Measurements from ENCODE around the gene ACTR2.

The ACTR2 gene

GRCh38 chr2:65299246-65299645, 71.6 kb downstream of the ACTR2 start:
- Histone ChIP-seq H2AFZ (ENCODE audit: low read length) (no peak overlapping the region), H3K4me3 (ENCODE audit: low read length in 2 of 2) (no peak overlapping the region), H2BK5ac (ENCODE audit: low read length) (no peak overlapping the region), H3K9ac (ENCODE audit: low read depth, low read length, poor library complexity) (no peak overlapping the region), H3K27ac (replicated peaks; ENCODE audit: low read length) (no peak overlapping the region), H2BK12ac (ENCODE audit: low read length) (no peak overlapping the region), H4K91ac (ENCODE audit: low read depth, low read length, poor library complexity) (no peak overlapping the region), H4K8ac (ENCODE audit: low read depth, low read length) (no peak overlapping the region), H3K4me2 (ENCODE audit: insufficient read depth, low read length, poor library complexity, severe bottlenecking) (no peak overlapping the region), H2BK120ac (ENCODE audit: low read depth, low read length) (no peak overlapping the region), H3K79me1 (ENCODE audit: low read depth, low read length) (no peaks in the 10 kb centered on the region), H3K4me1 (ENCODE audit: control insufficient read depth in 2 of 2, insufficient read depth in 1 of 2, low read depth in 1 of 2, low read length in 2 of 2) (peaks cover 18 to 30% of the 10 kb centered on the region in 2 donors), H2BK15ac (ENCODE audit: low read length) (peak overlapping the region; percentile 27), H3K9me3 (replicated peaks in 1 of 2; ENCODE audit: control insufficient read depth in 2 of 2, insufficient read depth in 1 of 2, low read depth in 1 of 2, low read length in 2 of 2) (no peaks in the 10 kb centered on the region), H3K27me3 (ENCODE audit: control insufficient read depth in 3 of 3, insufficient read depth in 3 of 3, low read depth in 1 of 3, low read length in 3 of 3) (no peaks in the 10 kb centered on the region), H3K23ac (ENCODE audit: low read depth, low read length, poor library complexity) (peak overlapping the region; percentile 62), H3K4ac (ENCODE audit: low read length) (no peak overlapping the region), H3K18ac (ENCODE audit: low read length) (no peak overlapping the region), H2AK5ac (ENCODE audit: low read depth, low read length) (peak overlapping the region; percentile 76), H3K36me3 (replicated peaks in 1 of 2; ENCODE audit: control insufficient read depth in 2 of 2, insufficient read depth in 2 of 2, low read length in 2 of 2) (no peaks in the 10 kb centered on the region), H3K14ac (ENCODE audit: low read length) (no peak overlapping the region)
- no CpG with 5 or more reads among the region's 7 CpGs for WGBS, 2 donors (ENCODE audit: extremely low coverage in 2 of 2, insufficient read length in 2 of 2, insufficient replicate concordance in 1 of 2)
- DNase-seq (ENCODE audit: low spot score), result no peak

- H3K36me3 ChIP-seq (replicated peaks in 1 of 2; ENCODE audit: control insufficient read depth in 2 of 2, insufficient read depth in 2 of 2, low read length in 2 of 2), result peaks cover 0 to 1% of the 10 kb centered on the region in 2 donors
- H3K23ac ChIP-seq (ENCODE audit: low read depth, low read length, poor library complexity), result no peak overlapping the region
- no peak overlapping the region for H3K4ac ChIP-seq (ENCODE audit: low read length)
- H3K27ac ChIP-seq (replicated peaks; ENCODE audit: low read length), result no peak overlapping the region
- no peaks in the 10 kb centered on the region for H3K9me3 ChIP-seq (replicated peaks in 1 of 2; ENCODE audit: control insufficient read depth in 2 of 2, insufficient read depth in 1 of 2, low read depth in 1 of 2, low read length in 2 of 2)
- peak overlapping the region; percentile 72 for H2AK5ac ChIP-seq (ENCODE audit: low read depth, low read length)
- peak overlapping the region; percentile 67 for H3K18ac ChIP-seq (ENCODE audit: low read length)
- peaks cover 15 to 24% of the 10 kb centered on the region in 2 donors for H3K4me1 ChIP-seq (ENCODE audit: control insufficient read depth in 2 of 2, insufficient read depth in 1 of 2, low read depth in 1 of 2, low read length in 2 of 2)
- no peaks in the 10 kb centered on the region for H3K79me1 ChIP-seq (ENCODE audit: low read depth, low read length)
- no peak overlapping the region for H4K8ac ChIP-seq (ENCODE audit: low read depth, low read length)
- H2AFZ ChIP-seq (ENCODE audit: low read length), result peak overlapping the region; percentile 47
- H3K14ac ChIP-seq (ENCODE audit: low read length), result no peak overlapping the region
- WGBS, 2 donors (ENCODE audit: extremely low coverage in 2 of 2, insufficient read length in 2 of 2, insufficient replicate concordance in 1 of 2), result no CpG with 5 or more reads among the region's 16 CpGs
- peak overlapping the region; percentile 84 for H2BK5ac ChIP-seq (ENCODE audit: low read length)
- no peaks in the 10 kb centered on the region for H3K27me3 ChIP-seq (ENCODE audit: control insufficient read depth in 3 of 3, insufficient read depth in 3 of 3, low read depth in 1 of 3, low read length in 3 of 3)
- H3K4me2 ChIP-seq (ENCODE audit: insufficient read depth, low read length, poor library complexity, severe bottlenecking), result no peak overlapping the region
- no peak for DNase-seq (ENCODE audit: low spot score)
- peak overlapping the region; percentile 90 for H2BK15ac ChIP-seq (ENCODE audit: low read length)
- no peak overlapping the region for H3K9ac ChIP-seq (ENCODE audit: low read depth, low read length, poor library complexity)
- H3K4me3 ChIP-seq (ENCODE audit: low read length in 2 of 2), result peak overlapping the region; percentile 1 to 40
- H4K91ac ChIP-seq (ENCODE audit: low read depth, low read length, poor library complexity), result no peak overlapping the region
- peak overlapping the region; percentile 32 for H2BK12ac ChIP-seq (ENCODE audit: low read length)
- peak overlapping the region; percentile 64 for H2BK120ac ChIP-seq (ENCODE audit: low read depth, low read length)
Measured at GRCh38 chr2:65300134-65300760, 72.6 kb downstream of the ACTR2 start.

- Histone ChIP-seq H3K4me3 (ENCODE audit: low read length in 2 of 2) (peak overlapping the region in 1 of 2 donors; percentile 40), H3K36me3 (replicated peaks in 1 of 2; ENCODE audit: control insufficient read depth in 2 of 2, insufficient read depth in 2 of 2, low read length in 2 of 2) (peaks cover 0 to 5% of the 10 kb centered on the region in 2 donors), H4K91ac (ENCODE audit: low read depth, low read length, poor library complexity) (no peak overlapping the region), H2AFZ (ENCODE audit: low read length) (peak overlapping the region; percentile 81), H3K14ac (ENCODE audit: low read length) (no peak overlapping the region), H3K9ac (ENCODE audit: low read depth, low read length, poor library complexity) (no peak overlapping the region), H3K27me3 (ENCODE audit: control insufficient read depth in 3 of 3, insufficient read depth in 3 of 3, low read depth in 1 of 3, low read length in 3 of 3) (no peaks in the 10 kb centered on the region), H3K4me1 (ENCODE audit: control insufficient read depth in 2 of 2, insufficient read depth in 1 of 2, low read depth in 1 of 2, low read length in 2 of 2) (peaks cover 15 to 24% of the 10 kb centered on the region in 2 donors), H3K23ac (ENCODE audit: low read depth, low read length, poor library complexity) (no peak overlapping the region), H4K8ac (ENCODE audit: low read depth, low read length) (no peak overlapping the region), H2BK5ac (ENCODE audit: low read length) (no peak overlapping the region), H3K18ac (ENCODE audit: low read length) (no peak overlapping the region), H2BK15ac (ENCODE audit: low read length) (no peak overlapping the region), H2BK120ac (ENCODE audit: low read depth, low read length) (no peak overlapping the region), H3K9me3 (replicated peaks in 1 of 2; ENCODE audit: control insufficient read depth in 2 of 2, insufficient read depth in 1 of 2, low read depth in 1 of 2, low read length in 2 of 2) (peaks cover 0 to 3% of the 10 kb centered on the region in 2 donors), H3K4ac (ENCODE audit: low read length) (no peak overlapping the region), H3K79me1 (ENCODE audit: low read depth, low read length) (no peaks in the 10 kb centered on the region), H2BK12ac (ENCODE audit: low read length) (no peak overlapping the region), H3K27ac (replicated peaks; ENCODE audit: low read length) (peak overlapping the region; percentile 11), H2AK5ac (ENCODE audit: low read depth, low read length) (no peak overlapping the region), H3K4me2 (ENCODE audit: insufficient read depth, low read length, poor library complexity, severe bottlenecking) (no peak overlapping the region)
- WGBS, 2 donors (ENCODE audit: extremely low coverage in 2 of 2, insufficient read length in 2 of 2, insufficient replicate concordance in 1 of 2), result no CpG with 5 or more reads among the region's 20 CpGs
- DNase-seq (ENCODE audit: low spot score), result no peak
Measured at GRCh38 chr2:65300761-65301711, 73.4 kb downstream of the ACTR2 start.

- H3K9me3 ChIP-seq (replicated peaks in 1 of 2; ENCODE audit: control insufficient read depth in 2 of 2, insufficient read depth in 1 of 2, low read depth in 1 of 2, low read length in 2 of 2), result peaks cover 2 to 5% of the 10 kb centered on the region in 2 donors
- no peak overlapping the region for H3K27ac ChIP-seq (replicated peaks; ENCODE audit: low read length)
- peaks cover 4% of the 10 kb centered on the region for H3K79me1 ChIP-seq (ENCODE audit: low read depth, low read length)
- no peak overlapping the region for H2BK15ac ChIP-seq (ENCODE audit: low read length)
- peaks cover 5 to 13% of the 10 kb centered on the region in 2 donors for H3K4me1 ChIP-seq (ENCODE audit: control insufficient read depth in 2 of 2, insufficient read depth in 1 of 2, low read depth in 1 of 2, low read length in 2 of 2)
- H3K4me3 ChIP-seq (ENCODE audit: low read length in 2 of 2), result no peak overlapping the region
- no peak overlapping the region for H2AK5ac ChIP-seq (ENCODE audit: low read depth, low read length)
- no peak overlapping the region for H4K8ac ChIP-seq (ENCODE audit: low read depth, low read length)
- no peak overlapping the region for H3K4me2 ChIP-seq (ENCODE audit: insufficient read depth, low read length, poor library complexity, severe bottlenecking)
- H2BK12ac ChIP-seq (ENCODE audit: low read length), result no peak overlapping the region
- H3K18ac ChIP-seq (ENCODE audit: low read length), result no peak overlapping the region
- no peak overlapping the region for H2AFZ ChIP-seq (ENCODE audit: low read length)
- no peaks in the 10 kb centered on the region for H3K27me3 ChIP-seq (ENCODE audit: control insufficient read depth in 3 of 3, insufficient read depth in 3 of 3, low read depth in 1 of 3, low read length in 3 of 3)
- DNase-seq (ENCODE audit: low spot score), result no peak
- no peak overlapping the region for H3K4ac ChIP-seq (ENCODE audit: low read length)
- H3K23ac ChIP-seq (ENCODE audit: low read depth, low read length, poor library complexity), result no peak overlapping the region
- H3K9ac ChIP-seq (ENCODE audit: low read depth, low read length, poor library complexity), result no peak overlapping the region
- H2BK5ac ChIP-seq (ENCODE audit: low read length), result no peak overlapping the region
- no peak overlapping the region for H3K14ac ChIP-seq (ENCODE audit: low read length)
- H4K91ac ChIP-seq (ENCODE audit: low read depth, low read length, poor library complexity), result no peak overlapping the region
- no CpG with 5 or more reads among the region's 2 CpGs for WGBS, 2 donors (ENCODE audit: extremely low coverage in 2 of 2, insufficient read length in 2 of 2, insufficient replicate concordance in 1 of 2)
- no peak overlapping the region for H2BK120ac ChIP-seq (ENCODE audit: low read depth, low read length)
- H3K36me3 ChIP-seq (replicated peaks in 1 of 2; ENCODE audit: control insufficient read depth in 2 of 2, insufficient read depth in 2 of 2, low read length in 2 of 2), result peaks cover 0 to 41% of the 10 kb centered on the region in 2 donors
Measured at GRCh38 chr2:65305934-65306333, 78.3 kb downstream of the ACTR2 start.
